Left ventricle myocardium inferior (tissue), 1 donor: Measurements from ENCODE around the gene SP2. TPM values are rescaled to one million over a fixed set of nuclear protein-coding genes. Genes with fewer than 3 reads are reported as not detected.

Source experiments
- DNase-seq: peaks from one replicate; pipeline ENCODE4 v3.0.0-alpha.2; 2020
- H3K27ac ChIP-seq: fragments of 200-600 bp; replicated peaks from 2 replicates; pipeline ENCODE4 v1.8.0; 2021
- H3K27me3 ChIP-seq: fragments of 200-600 bp; 2 replicates; pipeline ENCODE4 v1.8.0; 2021; ENCODE audit warnings: low read depth
- H3K36me3 ChIP-seq: fragments of 200-600 bp; 2 replicates; pipeline ENCODE4 v1.8.0; 2021
- H3K4me1 ChIP-seq: fragments of 200-600 bp; 2 replicates; pipeline ENCODE4 v1.8.0; 2021
- H3K4me3 ChIP-seq: fragments of 200-600 bp; 2 replicates; pipeline ENCODE4 v1.8.0; 2021; ENCODE audit warnings: mild to moderate bottlenecking, moderate library complexity
- H3K9me3 ChIP-seq: fragments of 200-600 bp; replicated peaks from 2 replicates; pipeline ENCODE4 v1.8.0; 2021
- intact Hi-C: fragments of 100-400 bp; cut with micrococcal nuclease; formaldehyde crosslinking; loops from one replicate; pipeline ENCODE4 v1.11.0; 2022
- total RNA-seq: library from RNA; stranded (reverse); fragmentation: NEBNext Ultra II Directional; extraction: Animal tissue kit (Norgen Biotek cat#: 25700); gene quantifications from one replicate; pipeline ENCODE4 v1.2.1, GENCODE V29; 2021
- TF ChIP-seq, protein P1 (sequence below): fragments of 200-600 bp; IDR thresholded peaks from 2 replicates; pipeline ENCODE4 v1.8.0; 2021; ENCODE audit warnings: antibody characterized with exemption, mild to moderate bottlenecking, borderline replicate concordance
- donor health status: DM: no; HTN: yes; CAD: no; lungs with severe emphysema.

Gene SP2
- total RNA-seq, 1 donor from 2014 or later: 13.9 TPM

DNA sequence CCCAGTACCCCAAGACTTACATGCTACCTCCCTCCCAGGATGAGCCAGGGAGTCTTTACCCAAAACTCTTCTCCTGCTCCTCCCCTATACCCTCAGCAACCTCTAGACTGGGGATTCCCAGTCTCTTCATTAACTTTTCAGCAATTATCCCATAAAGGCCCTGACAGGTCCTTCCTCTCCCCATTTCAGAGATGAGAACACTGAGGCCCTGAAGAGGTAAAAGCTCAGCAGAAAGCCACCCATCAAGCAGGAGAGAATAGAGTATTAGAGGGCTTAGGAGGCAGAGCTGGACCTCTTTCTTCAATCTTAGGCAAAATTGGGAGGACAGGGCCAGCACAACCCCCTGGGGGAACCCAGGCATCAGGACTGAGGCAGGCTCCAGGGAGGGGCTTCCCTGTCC, 39.2 kb upstream of the SP2 start:
- H3K27ac ChIP-seq: no peak overlapping the region
- TF ChIP-seq, protein P1, sequence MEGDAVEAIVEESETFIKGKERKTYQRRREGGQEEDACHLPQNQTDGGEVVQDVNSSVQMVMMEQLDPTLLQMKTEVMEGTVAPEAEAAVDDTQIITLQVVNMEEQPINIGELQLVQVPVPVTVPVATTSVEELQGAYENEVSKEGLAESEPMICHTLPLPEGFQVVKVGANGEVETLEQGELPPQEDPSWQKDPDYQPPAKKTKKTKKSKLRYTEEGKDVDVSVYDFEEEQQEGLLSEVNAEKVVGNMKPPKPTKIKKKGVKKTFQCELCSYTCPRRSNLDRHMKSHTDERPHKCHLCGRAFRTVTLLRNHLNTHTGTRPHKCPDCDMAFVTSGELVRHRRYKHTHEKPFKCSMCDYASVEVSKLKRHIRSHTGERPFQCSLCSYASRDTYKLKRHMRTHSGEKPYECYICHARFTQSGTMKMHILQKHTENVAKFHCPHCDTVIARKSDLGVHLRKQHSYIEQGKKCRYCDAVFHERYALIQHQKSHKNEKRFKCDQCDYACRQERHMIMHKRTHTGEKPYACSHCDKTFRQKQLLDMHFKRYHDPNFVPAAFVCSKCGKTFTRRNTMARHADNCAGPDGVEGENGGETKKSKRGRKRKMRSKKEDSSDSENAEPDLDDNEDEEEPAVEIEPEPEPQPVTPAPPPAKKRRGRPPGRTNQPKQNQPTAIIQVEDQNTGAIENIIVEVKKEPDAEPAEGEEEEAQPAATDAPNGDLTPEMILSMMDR: no peak
- no peak for DNase-seq
- H3K27me3 ChIP-seq: peaks cover 96% of the 10 kb centered on the region
- H3K4me3 ChIP-seq: no peak overlapping the region
- H3K36me3 ChIP-seq: no peaks in the 10 kb centered on the region
- intact Hi-C loops: no loop called here
- no peaks in the 10 kb centered on the region for H3K9me3 ChIP-seq
- peaks cover 6% of the 10 kb centered on the region for H3K4me1 ChIP-seq

DNA sequence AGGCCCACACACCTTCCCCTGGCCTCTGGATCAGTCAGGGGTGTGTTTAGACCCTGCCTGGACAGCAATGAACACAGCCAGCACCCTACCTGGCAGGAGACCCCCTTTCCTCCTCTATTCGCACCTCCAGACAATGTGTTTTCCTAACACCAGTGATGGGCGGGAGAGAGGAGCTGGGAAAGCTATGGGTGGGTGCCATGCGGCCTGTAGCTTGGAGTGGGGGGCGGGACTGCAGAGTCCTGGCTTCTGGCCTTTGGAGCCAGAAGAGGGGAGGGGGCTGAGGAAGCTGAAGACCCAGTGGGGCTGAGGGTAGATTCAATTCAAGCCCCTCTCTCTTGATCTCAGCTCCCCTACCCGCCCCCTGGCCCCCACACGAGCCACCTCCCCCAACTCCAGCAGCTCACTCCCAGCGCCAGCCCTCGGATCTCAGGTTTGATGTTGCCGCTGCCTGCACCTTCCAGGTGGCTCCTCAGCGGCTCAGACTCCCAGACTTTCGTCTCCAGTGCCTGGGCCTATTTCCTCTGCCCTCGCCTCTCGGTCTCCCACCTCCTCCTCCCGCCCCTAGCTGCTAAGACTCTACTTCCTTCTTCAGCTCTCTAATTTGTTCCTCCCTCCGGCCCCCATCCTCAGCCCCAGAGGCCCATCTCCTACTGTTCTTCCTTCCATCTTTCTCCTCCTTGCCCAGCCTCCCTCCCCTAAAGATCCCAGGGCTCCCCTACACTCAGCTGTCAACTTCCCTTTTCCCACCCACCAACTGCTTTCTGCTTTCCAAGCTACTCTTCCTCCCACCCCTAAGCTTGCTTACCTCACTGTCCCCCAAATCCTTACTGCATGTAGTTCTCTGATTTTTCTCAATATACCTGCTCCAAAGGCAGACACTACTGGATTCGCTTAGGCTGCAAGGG, 38.2 kb upstream of the SP2 start:
- Histone ChIP-seq H3K27ac (no peak overlapping the region), H3K36me3 (no peaks in the 10 kb centered on the region), H3K9me3 (no peaks in the 10 kb centered on the region), H3K4me3 (no peak overlapping the region), H3K4me1 (no peaks in the 10 kb centered on the region), H3K27me3 (peaks cover 89% of the 10 kb centered on the region)
- TF ChIP-seq, protein P1: no peak
- intact Hi-C loops: no loop called here
- DNase-seq: no peak

DNA sequence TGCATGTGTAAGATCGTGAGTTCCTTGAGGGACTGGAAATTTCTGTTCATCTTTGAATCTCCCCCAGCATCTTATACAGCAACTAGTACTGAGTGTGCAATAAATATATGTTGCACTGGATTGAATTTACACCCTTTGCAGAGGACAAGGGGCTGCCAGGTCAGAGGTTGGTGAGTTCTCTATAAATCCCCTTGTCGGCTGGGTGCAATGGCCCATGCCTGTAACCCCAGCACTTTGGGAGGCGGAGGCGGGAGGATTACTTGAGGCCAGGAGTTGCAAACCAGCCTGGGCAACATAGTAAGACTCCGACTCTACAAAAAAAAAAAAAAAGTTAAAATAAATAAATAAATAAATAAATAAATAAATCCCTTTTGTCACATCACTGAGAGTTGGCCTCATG, 35.6 kb upstream of the SP2 start:
- H3K27ac ChIP-seq: no peak overlapping the region
- H3K36me3 ChIP-seq: no peaks in the 10 kb centered on the region
- intact Hi-C loops: no loop called here
- no peak overlapping the region for H3K4me3 ChIP-seq
- peaks cover 75% of the 10 kb centered on the region for H3K27me3 ChIP-seq
- no peaks in the 10 kb centered on the region for H3K9me3 ChIP-seq
- DNase-seq: no peak
- TF ChIP-seq, protein P1: no peak
- no peaks in the 10 kb centered on the region for H3K4me1 ChIP-seq

DNA sequence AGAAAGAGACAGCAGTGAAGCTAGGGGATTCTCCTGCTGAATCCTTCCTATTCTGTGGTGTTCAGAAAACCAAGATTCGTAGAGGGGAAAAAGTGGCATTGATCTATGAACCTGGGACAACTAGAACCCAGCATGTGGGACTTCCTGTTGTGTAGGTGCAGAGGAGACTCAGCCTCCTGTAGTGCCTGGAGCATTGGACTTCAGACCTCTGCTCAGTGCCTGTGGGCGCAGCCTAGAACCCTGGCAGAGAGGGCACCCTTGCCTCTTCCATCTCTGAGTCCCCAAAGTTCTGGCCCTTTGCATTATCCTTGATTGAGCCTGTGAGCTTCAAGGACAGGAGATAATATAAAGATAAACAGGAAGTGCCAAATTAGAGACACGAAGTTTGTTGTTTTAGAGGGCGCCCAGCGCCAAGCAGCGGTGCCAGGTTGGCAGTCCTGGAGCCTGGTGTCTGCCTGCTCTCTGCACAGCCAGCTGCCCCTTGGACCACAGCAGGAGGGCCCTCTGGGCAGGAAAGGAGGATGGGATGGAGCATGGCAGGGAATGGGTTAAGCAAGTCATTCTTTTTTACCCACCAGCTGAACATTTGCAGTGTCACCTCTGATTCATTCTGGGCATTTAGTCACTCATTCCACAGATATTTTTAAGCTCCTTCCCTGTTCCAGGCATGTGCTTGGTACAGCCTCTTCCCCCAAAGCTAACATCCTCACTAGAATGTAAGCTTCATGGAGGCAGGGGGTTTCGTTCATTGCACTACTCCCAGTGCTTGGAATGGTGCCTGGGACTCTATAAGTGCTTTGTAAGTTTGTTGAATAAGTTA, 33.2 kb upstream of the SP2 start:
- peaks cover 76% of the 10 kb centered on the region for H3K27me3 ChIP-seq
- no peak overlapping the region for H3K4me3 ChIP-seq
- DNase-seq: no peak
- no peaks in the 10 kb centered on the region for H3K36me3 ChIP-seq
- TF ChIP-seq, protein P1: no peak
- H3K9me3 ChIP-seq: no peaks in the 10 kb centered on the region
- H3K4me1 ChIP-seq: no peaks in the 10 kb centered on the region
- intact Hi-C loops: no loop called here
- no peak overlapping the region for H3K27ac ChIP-seq

DNA sequence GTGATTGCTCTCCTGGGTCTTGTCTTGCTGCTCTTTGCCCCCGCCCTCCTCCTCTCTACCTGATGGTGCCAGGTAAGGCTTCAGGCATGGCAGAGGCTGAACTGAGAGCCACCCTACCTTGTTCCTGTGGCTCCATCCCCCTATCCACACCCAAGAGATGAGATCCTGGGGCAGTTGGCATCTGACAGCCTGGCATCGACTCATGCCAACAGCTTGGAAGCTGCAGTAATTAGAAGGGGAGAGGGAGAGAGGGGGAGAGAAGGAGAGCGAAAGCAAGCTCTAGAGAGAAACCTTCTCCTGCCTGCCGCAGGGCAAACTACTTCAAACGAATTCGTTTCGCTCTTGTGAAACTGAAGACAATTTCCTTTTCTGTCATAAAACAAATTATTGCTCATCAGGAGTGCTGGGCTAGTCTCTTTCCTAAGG, 31.2 kb upstream of the SP2 start:
- TF ChIP-seq, protein P1: no peak
- Histone ChIP-seq H3K4me3 (no peak overlapping the region), H3K27me3 (peaks cover 77% of the 10 kb centered on the region), H3K9me3 (no peaks in the 10 kb centered on the region), H3K36me3 (no peaks in the 10 kb centered on the region), H3K27ac (no peak overlapping the region), H3K4me1 (no peaks in the 10 kb centered on the region)
- DNase-seq: no peak
- intact Hi-C loops: no loop called here
